ENCODE results near the gene PRKCA.

The PRKCA gene

GRCh38 chr17:66580184-66580955 is 278.0 kb downstream of the PRKCA start:
- no peaks in the 10 kb centered on the region for H3K9me3 ChIP-seq
- DNase-seq, result peak; percentile 53 to 79
- H3K4me1 ChIP-seq, result peaks cover 0 to 33% (median 14%) of the 10 kb centered on the region in 4 donors
- intact Hi-C loops (cut with DNase I; ENCODE audit: low total_unique reads), result no loop called here
- H3K27me3 ChIP-seq, result no peaks in the 10 kb centered on the region
- peak overlapping the region; percentile 17 to 28 for H3K4me3 ChIP-seq
- H3K36me3 ChIP-seq, result no peaks in the 10 kb centered on the region
- no peak for TF ChIP-seq CTCF (IDR thresholded peaks at IDR 0.05)
- peak overlapping the region; percentile 63 to 73 for H3K27ac ChIP-seq

- no peak for DNase-seq
- H3K36me3 ChIP-seq, result no peaks in the 10 kb centered on the region
- H3K27ac ChIP-seq, result peak overlapping the region; percentile 63 to 73
- H3K4me3 ChIP-seq, result peak overlapping the region; percentile 17 to 28
- H3K9me3 ChIP-seq, result no peaks in the 10 kb centered on the region
- peaks cover 0 to 33% (median 14%) of the 10 kb centered on the region in 4 donors for H3K4me1 ChIP-seq
- no peak for TF ChIP-seq CTCF (IDR thresholded peaks at IDR 0.05)
- H3K27me3 ChIP-seq, result no peaks in the 10 kb centered on the region
- intact Hi-C loops (cut with DNase I; ENCODE audit: low total_unique reads), result no loop called here
Measured at GRCh38 chr17:66580956-66581391, 278.6 kb downstream of the PRKCA start.

- TF ChIP-seq CTCF (IDR thresholded peaks at IDR 0.05), result no peak
- Histone ChIP-seq H3K27ac (peak overlapping the region in 1 of 2 donors; percentile 73), H3K4me1 (peaks cover 0 to 33% (median 14%) of the 10 kb centered on the region in 4 donors), H3K27me3 (no peaks in the 10 kb centered on the region), H3K9me3 (no peaks in the 10 kb centered on the region), H3K36me3 (no peaks in the 10 kb centered on the region), H3K4me3 (no peak overlapping the region)
- DNase-seq, result no peak
- intact Hi-C loops (cut with DNase I; ENCODE audit: low total_unique reads), result no loop called here
Measured at GRCh38 chr17:66582373-66583111, 280.1 kb downstream of the PRKCA start.

- peak overlapping the region in 1 of 2 donors; percentile 73 for H3K27ac ChIP-seq
- H3K36me3 ChIP-seq, result no peaks in the 10 kb centered on the region
- H3K4me1 ChIP-seq, result peaks cover 0 to 33% (median 14%) of the 10 kb centered on the region in 4 donors
- no peak overlapping the region for H3K4me3 ChIP-seq
- DNase-seq, result no peak
- TF ChIP-seq CTCF (IDR thresholded peaks at IDR 0.05), result no peak
- H3K27me3 ChIP-seq, result no peaks in the 10 kb centered on the region
- intact Hi-C loops (cut with DNase I; ENCODE audit: low total_unique reads), result no loop called here
- H3K9me3 ChIP-seq, result no peaks in the 10 kb centered on the region
Measured at GRCh38 chr17:66583112-66583748, 280.8 kb downstream of the PRKCA start.

GRCh38 chr17:66584927-66585326 is 282.5 kb downstream of the PRKCA start:
- no peak for TF ChIP-seq CTCF (IDR thresholded peaks at IDR 0.05)
- Histone ChIP-seq H3K27ac (no peak overlapping the region), H3K4me1 (peaks cover 0 to 20% (median 9%) of the 10 kb centered on the region in 4 donors), H3K27me3 (no peaks in the 10 kb centered on the region), H3K4me3 (no peak overlapping the region), H3K36me3 (no peaks in the 10 kb centered on the region), H3K9me3 (no peaks in the 10 kb centered on the region)
- no peak for DNase-seq
- intact Hi-C loops (cut with DNase I; ENCODE audit: low total_unique reads), result no loop called here

All from tibial artery (tissue), 4 donors.